GM19468 (cell line): Measurements from ENCODE around the gene ZNF367.

Source experiments
- ATAC-seq: cut with Tn5 transposase; IDR thresholded peaks from one replicate; pipeline ENCODE4 v1.9.1; 2021; ENCODE audit warnings: mild to moderate bottlenecking, moderate library complexity, moderate number of reproducible peaks; ENCODE audit not compliant: unreplicated experiment; ENCODE audit errors: extremely low read depth

ZNF367 gene

DNA sequence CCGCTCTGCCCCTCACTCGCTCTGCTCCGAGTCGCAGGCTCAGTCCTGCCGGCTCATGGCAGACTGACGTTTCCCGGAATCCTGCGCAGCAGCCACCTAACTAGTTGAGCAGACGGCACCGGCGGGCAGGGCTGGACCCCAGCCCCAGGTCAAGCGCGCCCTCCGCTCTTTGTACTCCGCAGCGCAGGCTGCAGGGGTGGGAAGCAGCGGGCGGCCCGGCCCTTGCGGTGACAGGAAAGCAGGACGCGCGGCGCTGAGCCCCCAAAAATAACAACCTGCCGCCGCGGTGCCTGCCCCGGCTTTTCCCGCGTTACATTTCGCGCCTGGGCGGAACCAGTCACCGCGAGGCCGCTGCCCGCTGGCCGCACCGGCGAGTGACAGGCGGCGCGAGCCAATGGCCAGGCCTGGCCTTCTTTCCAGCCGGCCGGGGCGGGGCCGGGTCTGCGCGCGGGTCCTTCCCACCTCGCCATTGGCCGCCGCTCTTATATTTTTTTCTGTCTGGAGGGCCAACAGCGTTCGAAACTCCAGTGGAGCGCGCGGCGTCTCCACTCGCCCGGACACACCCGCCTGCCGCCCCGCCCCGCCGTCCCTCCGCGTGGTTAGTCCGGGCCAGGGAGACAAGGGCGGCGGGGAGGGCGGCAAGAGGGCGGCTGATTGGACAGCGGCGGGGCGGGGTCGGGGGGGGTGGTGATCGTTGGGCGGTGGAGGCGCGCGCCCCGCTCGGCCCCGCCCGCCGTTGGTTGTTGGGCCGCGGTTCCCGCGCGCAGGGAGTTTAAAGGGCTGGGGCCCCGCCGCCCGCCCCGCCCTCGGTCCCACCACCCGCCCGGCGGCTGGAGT lies at the start of gene ZNF367:
TSS of gene ZNF367 (minus strand) at position 288 of the 837 bp plus-strand sequence. CDS start 338 bp downstream, outside the sequence.
- peak; percentile 44 for ATAC-seq

DNA sequence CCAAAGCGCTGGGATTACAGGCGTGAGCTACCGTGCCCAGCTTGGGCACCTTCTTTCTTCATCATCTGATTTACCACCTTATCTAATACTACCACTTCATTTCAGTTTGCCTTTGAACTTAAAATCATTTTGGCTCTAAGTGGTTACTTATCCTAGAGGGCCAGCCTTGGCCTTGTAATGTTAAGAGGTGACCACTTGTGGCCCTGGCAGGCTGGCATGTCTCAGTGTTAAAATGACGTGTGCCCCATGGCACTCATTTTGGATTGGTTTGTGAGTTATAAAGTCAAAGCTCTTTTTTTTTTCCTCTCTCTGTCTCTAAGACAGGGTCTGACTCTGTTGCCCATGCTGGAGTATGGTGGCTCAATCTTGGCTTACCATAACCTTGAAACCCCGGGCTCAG lies 49.6 kb upstream of the ZNF367 start:
- no peak for ATAC-seq

DNA sequence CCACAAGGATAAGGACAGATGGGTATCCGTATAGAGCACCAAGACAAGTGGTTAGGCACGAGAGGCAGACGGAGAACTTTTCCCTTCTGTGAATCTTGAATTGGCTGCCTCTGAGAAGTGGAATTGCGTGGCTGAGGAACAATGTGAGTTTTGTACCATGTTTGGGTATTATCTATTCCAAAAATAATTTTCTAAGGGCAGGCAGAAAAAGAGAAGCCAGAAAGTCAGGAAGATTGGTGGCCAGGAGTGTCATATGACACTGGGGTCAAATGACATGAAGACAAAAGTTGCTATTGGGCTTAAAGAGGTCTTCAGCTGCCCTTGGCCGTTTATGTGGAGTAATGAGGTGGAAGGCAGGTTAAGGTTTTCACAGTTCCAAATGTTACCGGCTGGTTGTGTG lies 46.3 kb upstream of the ZNF367 start:
- ATAC-seq: no peak

DNA sequence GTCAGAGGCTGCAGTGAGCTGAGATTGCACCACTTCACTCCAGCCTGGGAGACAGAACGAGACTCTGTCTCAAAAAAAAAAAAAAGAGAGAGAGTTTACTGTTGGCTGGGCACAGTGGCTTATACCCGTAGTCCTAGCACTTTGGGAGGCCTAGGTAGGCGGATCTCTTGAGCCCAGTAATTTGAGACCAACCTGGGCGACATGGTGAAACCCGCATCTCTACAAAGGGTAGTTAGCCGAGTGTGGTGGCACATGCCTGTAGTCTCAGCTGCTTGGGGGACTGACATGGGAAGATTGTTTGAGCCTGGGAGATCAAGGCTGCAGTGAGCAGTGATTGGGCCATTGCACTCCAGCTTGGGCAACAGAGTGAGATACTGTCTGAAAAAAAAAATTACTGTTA lies 44.4 kb upstream of the ZNF367 start:
- ATAC-seq: no peak

DNA sequence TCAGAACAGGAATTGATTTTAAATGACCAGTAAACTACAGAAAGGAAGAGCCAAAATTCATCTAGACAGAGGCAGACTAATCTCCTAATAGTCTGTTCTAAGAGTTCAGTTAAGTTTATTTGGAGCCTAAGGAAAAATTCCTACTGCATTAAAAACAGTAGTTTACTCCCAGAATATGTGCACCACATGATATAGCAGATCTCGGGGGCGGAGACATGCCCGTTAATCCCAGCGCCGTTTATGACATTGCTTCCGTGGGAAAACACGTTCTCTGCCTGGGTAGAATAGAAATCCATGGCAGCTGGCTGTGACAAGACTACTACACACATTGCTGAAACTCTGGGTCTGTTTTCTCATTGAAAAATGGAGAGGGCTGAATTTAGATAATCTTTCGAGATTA lies 43.2 kb upstream of the ZNF367 start:
- ATAC-seq: no peak

DNA sequence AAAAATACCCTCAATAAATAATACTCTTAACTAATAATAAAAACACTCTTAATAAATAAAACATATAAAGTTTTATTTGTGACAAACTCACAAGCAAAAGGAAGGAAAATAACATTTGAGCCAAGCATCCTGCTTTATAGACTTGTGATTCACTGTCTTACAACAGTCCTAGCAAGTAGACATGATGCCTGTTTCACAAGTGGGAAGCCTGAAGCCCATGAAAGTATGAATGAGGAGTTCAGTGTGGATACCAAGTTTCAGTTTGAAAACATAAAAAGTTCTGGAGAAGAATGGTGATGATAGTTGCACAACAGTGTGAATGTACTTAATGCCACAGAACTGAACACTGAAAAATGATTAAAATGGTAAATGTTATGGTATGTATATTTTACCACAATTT lies 42.7 kb upstream of the ZNF367 start:
- no peak for ATAC-seq

DNA sequence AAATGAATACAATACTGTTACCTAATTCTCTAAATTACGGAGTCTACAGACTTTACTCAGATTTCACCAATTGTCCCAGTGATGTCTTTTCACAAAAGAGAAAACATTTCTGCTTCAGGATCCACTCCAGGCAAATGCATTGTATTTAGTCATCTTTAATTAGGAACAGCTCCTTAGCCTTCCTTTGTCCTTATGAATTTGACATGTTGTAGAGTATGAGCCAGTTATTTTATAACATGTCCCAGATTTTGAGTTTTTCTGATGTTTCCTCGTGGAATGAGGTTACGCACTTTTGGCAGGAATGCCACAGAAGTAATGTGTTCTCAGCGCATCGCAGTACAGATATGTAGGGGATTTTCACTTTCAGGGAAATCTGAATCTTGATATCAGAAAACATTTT lies 42.3 kb upstream of the ZNF367 start:
- ATAC-seq: no peak

DNA sequence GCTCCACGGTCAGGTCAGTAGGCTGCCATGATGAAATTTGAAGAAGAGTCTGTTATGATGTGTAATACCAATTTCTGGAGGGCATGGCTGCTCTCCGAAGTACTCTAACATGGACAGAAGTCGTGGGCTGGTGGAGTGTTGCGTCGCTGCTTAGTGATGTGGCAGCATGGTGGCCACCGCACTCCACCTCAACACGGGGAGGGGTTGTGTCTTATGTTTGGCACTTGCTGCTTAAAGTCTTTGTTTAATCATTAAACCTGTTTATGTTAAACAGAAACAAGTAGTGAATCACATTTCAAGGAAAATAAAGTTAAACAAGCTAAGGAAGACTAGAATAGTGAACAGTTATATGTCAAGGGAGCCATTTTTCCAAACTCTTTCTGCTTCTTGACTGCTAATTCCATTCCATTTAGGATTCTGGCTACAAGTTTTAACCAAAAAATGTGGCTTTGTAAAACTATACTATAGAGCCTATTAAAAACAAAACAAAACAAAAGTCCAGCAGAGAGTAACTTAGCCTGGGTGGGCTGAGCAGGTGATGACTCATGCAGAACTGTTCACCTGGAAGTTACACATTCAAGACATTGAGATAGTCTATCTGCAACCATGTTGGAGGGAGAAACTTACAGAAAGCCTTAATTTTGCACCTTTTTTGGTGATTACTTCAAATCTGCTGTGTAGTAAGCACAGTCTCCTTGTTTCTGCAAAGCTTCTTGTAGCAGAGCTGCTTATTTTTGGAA lies 41.3 kb upstream of the ZNF367 start:
- ATAC-seq: no peak

DNA sequence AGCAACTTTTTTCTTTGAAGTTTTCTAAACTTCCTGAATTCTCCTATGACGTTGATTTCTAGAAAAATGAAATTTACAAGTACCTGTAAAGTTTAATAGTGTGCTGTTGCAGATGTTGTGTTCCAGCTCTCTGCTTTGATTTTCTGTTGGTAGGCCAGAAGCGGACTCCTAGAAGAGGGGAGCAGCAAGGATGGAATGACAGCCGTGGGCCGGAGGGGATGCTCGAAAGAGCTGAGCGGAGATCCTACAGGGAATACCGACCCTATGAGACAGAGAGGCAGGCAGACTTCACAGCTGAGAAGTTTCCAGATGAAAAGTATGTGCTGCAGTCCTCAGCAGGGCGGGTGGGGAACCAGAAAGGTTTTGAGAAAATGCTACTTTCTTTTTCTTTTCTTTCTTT lies 40.1 kb upstream of the ZNF367 start:
- no peak for ATAC-seq

DNA sequence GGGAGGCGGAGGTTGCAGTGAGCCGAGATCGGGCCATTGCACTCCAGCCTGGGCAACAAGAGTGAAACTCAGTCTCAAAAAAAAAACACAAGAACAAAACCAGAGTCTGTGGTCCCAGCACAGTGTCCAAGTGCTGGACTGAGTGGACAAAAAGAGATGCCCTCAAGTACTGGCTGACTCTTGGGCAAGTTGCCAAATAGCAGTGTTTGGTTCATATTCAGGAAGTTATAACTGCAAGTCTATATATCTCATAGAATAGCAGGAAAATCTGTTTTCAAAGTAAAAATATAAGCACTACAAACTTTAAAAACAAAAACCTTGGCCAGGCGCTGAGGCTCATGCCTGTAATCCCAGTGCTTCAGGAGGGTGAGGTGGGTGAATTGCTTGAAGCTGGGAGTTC lies 39.1 kb upstream of the ZNF367 start:
- ATAC-seq: no peak

DNA sequence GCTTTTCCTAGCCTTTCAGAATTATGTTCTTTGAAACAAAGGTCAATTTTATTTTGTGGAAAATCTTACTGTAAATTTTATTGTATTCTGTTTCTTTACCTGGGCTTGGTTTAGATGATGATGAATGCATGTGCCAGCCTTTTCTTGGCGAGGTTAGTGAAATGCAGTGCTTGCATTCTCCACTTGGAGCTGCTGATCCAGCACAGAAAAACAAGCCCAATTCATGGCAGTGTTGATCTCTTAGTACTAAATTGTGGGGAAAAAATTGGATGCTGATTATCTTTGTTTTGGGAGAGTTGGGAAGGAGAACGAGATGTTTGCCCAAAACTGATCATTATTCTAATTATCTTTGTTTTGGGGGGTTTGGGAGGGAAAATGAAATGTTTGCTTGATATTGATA lies 35.5 kb upstream of the ZNF367 start:
- no peak for ATAC-seq

DNA sequence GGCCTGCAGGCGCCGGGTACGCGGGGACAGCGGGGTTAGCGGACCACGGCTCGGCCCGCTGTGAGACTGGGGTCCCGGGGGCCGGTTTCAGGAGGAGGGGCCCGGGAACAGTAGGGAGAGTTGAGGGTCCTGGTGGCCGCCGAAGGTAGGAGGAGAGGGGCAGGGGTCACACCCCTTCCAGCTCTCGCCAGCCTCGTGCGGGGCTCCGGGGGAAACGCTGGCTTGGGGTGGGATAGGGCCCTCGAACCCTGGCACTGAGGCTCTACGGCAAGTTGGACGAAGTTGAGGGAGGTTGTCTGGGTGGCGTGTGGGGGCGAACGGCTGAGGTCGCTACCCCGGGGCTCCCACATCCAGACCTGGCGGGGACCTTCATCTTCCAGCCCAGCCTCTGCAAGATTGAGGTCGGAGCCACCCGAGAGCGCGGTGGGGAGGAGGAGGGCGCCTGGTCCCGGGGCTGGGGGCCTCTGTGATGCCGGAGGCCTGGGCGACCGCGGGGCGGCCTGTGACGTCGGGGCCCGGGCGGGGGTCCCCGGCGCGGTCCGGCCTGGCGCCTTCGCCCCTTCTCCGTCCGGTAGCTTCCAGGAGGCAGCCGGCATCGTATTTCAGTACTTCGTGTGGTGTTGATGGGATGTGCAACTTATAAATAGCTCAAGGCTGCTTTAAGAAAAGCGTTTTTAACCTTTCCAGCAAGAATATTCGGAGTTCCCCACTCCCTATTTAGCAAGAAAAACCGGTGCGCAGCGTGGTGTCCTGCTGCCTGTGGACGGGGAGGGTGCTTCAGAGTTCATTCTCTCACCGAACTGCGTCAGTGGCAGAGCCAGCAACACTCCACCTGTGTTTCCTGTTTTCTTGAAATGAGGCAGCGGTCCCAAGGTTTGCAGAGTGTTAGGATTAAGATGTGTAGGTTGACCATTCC lies 32.7 kb upstream of the ZNF367 start:
- no peak for ATAC-seq

DNA sequence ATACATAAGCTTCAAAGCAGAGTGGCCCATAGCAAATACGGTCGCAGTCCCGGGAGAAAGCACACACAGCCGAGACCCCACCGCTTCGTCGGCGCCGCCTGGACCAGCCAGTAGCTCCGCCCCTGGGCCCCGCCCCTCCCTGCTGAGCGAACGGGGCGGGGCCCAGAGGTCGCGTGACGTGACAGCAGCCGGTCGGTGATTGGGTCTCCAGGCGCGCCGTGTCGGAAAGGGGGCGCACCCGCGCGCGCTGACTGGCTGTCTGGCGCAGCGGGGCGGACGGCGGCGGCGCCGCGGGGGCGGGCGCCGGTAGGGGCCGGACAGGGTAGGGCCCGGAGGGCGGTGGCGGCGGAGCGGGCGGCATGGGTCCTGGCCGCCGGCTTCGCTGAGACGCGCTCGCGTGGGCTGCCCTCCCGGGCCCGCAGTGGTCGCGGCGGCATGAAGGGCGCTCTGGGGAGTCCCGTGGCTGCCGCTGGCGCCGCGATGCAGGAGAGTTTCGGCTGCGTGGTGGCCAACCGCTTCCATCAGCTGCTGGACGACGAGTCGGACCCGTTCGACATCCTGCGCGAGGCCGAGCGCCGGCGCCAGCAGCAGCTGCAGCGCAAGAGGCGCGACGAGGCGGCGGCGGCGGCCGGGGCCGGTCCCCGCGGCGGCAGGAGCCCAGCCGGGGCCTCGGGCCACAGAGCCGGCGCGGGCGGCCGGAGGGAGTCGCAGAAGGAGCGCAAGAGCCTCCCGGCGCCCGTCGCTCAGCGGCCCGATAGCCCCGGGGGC lies 31.9 kb upstream of the ZNF367 start, which contains the start of gene HABP4:
TSS of gene HABP4 (plus strand) at position 325 of the 768 bp plus-strand sequence. CDS start at position 436, 111 bp downstream.
- ATAC-seq: peak; percentile 99

DNA sequence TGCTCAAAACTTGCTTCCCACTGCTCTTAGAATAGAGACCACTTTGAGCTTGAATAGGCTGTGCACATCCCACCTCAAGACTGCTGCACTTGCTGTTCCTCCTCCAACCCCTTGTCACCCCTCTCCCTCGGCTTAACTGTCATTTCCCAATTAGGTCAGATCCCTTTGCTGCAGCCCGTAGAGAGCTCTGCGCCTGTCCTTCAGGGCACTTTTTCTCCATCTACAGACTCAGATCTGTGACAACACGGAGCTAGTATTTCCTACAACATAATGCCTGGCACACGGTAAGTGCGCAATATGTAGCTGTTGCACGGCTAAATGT lies 31.3 kb upstream of the ZNF367 start:
- no peak for ATAC-seq

DNA sequence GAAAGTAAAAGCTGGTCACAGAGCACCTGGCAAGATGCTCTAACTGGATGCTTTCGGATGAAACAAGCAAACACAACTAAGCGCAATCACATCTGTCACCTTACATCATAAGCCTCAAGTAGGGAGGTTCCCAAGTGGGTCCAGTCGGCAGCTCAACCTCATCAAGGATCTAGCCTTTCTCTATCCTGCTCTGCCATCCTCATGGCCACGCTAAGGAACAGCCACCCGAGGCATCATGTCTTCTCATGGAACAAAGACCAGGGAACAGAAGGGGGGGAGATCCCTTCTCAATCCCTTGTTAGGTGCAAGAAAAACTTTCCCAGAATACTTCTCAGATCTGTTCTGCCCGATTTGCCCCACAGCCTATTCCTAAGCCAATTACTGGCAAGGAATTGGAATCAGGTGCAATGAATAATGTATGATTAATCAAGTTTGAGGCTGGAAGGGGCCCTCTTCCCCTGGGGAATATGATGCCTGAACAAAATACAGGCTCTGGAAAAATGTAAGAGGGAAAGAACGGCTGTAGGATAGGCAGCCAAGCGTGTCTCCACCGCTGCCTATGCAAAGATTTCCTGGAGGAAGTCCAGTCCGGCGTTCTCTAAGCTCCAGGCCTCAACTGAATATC lies 30.5 kb upstream of the ZNF367 start:
- no peak for ATAC-seq

DNA sequence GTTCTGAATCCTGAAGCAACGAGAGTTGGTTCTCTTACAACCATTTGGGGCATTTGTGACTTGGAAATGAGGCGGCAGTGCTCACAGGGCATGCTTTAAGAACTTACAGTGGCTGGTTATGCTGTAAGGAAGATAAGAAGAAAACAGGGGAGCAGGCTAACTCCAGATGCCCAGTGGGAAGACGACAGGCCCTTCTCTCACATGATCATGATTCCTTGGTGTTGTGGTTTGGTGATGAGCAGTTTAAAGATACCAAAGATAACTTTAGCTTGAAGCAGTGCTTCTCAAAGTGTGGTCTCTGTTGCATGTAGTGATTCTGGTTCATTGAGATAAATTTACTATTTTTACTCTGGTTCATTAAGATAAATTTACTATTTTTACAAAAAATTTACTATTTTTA lies 29.2 kb upstream of the ZNF367 start:
- no peak for ATAC-seq

DNA sequence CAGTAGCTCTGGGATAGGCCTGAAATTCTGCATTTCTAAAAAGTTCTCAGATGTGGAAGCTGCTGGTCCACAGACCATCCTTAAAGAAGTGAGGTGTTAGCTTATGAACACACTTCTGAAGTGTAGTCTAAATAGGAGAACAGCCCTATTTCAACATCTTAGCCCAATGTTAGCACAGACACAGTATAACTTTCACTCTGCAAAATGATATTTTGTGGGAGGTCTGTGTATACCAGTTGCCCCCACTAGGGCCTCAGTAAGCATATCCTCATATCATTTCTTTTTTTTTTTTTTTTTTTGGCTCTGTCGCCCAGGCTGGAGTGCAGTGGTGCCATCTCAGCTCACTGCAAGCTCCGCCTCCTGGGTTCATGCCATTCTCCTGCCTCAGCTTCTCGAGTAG lies 24.3 kb upstream of the ZNF367 start:
- no peak for ATAC-seq

DNA sequence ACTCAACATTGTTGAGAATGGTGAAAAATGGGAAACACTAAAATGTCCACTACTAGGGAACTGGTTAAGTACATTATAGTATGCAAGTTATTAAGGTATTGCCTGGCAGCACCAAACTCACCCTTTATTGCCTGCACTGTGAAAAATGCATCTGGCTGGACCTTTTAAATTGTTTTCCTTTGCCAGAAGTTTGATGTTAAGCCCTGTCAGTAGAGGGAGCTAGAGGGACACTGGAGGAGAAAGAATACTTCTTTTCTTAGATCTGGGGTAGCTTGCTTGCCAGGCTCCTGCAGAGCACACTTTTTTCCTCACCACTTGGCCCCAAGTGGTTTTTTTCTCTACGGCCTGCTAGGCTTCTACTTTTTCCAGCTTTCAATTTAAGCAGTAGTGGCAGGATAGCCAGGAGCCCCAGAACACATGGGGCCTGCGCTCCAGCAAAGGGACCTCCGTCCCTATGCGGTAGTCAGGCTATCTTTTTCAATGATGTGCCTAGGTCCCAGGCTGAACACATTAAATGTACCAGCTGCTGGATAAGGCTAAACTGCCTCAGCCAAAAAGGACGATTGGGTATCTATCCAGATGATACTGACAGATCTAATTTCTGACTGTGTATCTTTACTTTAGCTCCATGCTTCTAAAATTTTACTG lies 23.8 kb upstream of the ZNF367 start:
- ATAC-seq: no peak

DNA sequence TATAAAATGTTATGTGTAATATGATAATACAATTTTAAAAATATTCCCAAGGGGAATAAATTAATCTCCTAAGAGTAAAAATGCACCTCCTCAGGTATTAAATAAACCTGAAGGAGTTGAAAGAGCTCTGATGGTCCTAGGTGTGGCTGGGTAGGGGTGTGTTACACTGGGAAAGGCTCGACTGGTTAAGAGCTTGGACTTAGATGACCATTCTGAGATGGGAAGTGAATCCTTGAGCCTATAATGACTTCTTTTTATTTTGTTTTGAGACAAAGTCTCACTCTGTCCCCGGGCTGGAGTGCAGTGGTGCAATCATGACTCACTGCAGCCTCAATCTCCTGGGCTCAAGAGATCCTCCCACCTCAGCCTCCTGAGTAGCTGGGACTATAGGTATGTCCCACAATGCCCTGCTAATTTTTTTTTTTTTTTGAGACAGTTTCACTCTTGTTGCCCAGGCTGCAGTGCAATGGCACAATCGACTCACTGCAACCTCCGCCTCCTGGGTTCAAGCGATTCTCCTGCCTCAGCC lies 22.6 kb upstream of the ZNF367 start:
- ATAC-seq: no peak
